Measurements from ENCODE around the gene CYS1. TPM values are rescaled to one million over a fixed set of nuclear protein-coding genes. Genes with fewer than 3 reads are reported as not detected.
"Not testable (repeated sequence)": the region's sequence is repeated elsewhere in the genome, so short reads cannot be mapped to it uniquely, and the experiment has no call there.

CYS1 gene
- polyA plus RNA-seq (ENCODE audit: insufficient read length in 4 of 4) = 100 to 1,000 TPM in 1 of 4 donors, 10 to 100 TPM in 2, 1 to 10 TPM in 1; 6.1 to 100 (median 90.1) TPM

- DNase-seq (ENCODE audit: low read depth in 4 of 4, low spot score in 3 of 4) = no peak
Observed at GRCh38 chr2:10079870-10080535, at the start of gene CYS1. Gene CYS1, minus strand, starts transcription at chr2:10080411. Its CDS starts 188 bp downstream, at chr2:10080223.

GRCh38 chr2:10129490-10129889, 49.3 kb upstream of the CYS1 start:
- no peak for DNase-seq (ENCODE audit: low read depth in 4 of 4, low spot score in 3 of 4)

- DNase-seq (ENCODE audit: low read depth in 4 of 4, low spot score in 3 of 4) = no peak
Observed at GRCh38 chr2:10128420-10128819, 48.2 kb upstream of the CYS1 start.

- DNase-seq (ENCODE audit: low read depth in 4 of 4, low spot score in 3 of 4) = no peak
Observed at GRCh38 chr2:10126632-10127026, 46.4 kb upstream of the CYS1 start.

- DNase-seq (ENCODE audit: low read depth in 4 of 4, low spot score in 3 of 4) = no peak
Observed at GRCh38 chr2:10125842-10126631, 45.8 kb upstream of the CYS1 start.

GRCh38 chr2:10124538-10125045, 44.4 kb upstream of the CYS1 start:
- peak in 2 of 4 donors; percentile 51 to 62 for DNase-seq (ENCODE audit: low read depth in 4 of 4, low spot score in 3 of 4)

GRCh38 chr2:10123281-10123680, 43.1 kb upstream of the CYS1 start:
- DNase-seq (ENCODE audit: low read depth in 4 of 4, low spot score in 3 of 4) = no peak

- DNase-seq (ENCODE audit: low read depth in 4 of 4, low spot score in 3 of 4) = peak; percentile 67 to 86 (median 82)
Observed at GRCh38 chr2:10122500-10123280, 42.5 kb upstream of the CYS1 start, which contains the start of gene RRM2. Gene RRM2, plus strand, starts transcription at chr2:10122739. Its CDS starts 60 bp downstream, at chr2:10122799.

GRCh38 chr2:10120877-10121574, 40.8 kb upstream of the CYS1 start:
- peak in 2 of 4 donors; percentile 46 to 51 for DNase-seq (ENCODE audit: low read depth in 4 of 4, low spot score in 3 of 4)

GRCh38 chr2:10120158-10120876, 40.1 kb upstream of the CYS1 start:
- peak; percentile 71 to 83 (median 79) for DNase-seq (ENCODE audit: low read depth in 4 of 4, low spot score in 3 of 4)

GRCh38 chr2:10119601-10120157, 39.5 kb upstream of the CYS1 start:
- no peak for DNase-seq (ENCODE audit: low read depth in 4 of 4, low spot score in 3 of 4)

- DNase-seq (ENCODE audit: low read depth in 4 of 4, low spot score in 3 of 4) = no peak
Observed at GRCh38 chr2:10119027-10119325, 38.8 kb upstream of the CYS1 start.

GRCh38 chr2:10109311-10109710, 29.1 kb upstream of the CYS1 start:
- no peak for DNase-seq (ENCODE audit: low read depth in 4 of 4, low spot score in 3 of 4)

GRCh38 chr2:10104906-10105305, 24.7 kb upstream of the CYS1 start:
- DNase-seq (ENCODE audit: low read depth in 4 of 4, low spot score in 3 of 4) = not testable (repeated sequence)

GRCh38 chr2:10103179-10103578, 23.0 kb upstream of the CYS1 start:
- no peak for DNase-seq (ENCODE audit: low read depth in 4 of 4, low spot score in 3 of 4)

- DNase-seq (ENCODE audit: low read depth in 4 of 4, low spot score in 3 of 4) = no peak
Observed at GRCh38 chr2:10101491-10101890, 21.3 kb upstream of the CYS1 start.

GRCh38 chr2:10097352-10098148, 17.3 kb upstream of the CYS1 start:
- DNase-seq (ENCODE audit: low read depth in 4 of 4, low spot score in 3 of 4) = no peak

GRCh38 chr2:10096641-10097040, 16.4 kb upstream of the CYS1 start:
- DNase-seq (ENCODE audit: low read depth in 4 of 4, low spot score in 3 of 4) = no peak

- DNase-seq (ENCODE audit: low read depth in 4 of 4, low spot score in 3 of 4) = no peak
Observed at GRCh38 chr2:10095175-10095574, 15.0 kb upstream of the CYS1 start.

Measured in left renal pelvis (tissue), 4 donors.